DMS79 treated with DMSO at 0.1 percent for 48 hours (cell line): ENCODE results near the gene ARHGAP26.

Source experiments
- DNase-seq: peaks from one replicate; lab custom pipeline; 2025; lab: John Stamatoyannopoulos, UW

ARHGAP26 gene

DNA sequence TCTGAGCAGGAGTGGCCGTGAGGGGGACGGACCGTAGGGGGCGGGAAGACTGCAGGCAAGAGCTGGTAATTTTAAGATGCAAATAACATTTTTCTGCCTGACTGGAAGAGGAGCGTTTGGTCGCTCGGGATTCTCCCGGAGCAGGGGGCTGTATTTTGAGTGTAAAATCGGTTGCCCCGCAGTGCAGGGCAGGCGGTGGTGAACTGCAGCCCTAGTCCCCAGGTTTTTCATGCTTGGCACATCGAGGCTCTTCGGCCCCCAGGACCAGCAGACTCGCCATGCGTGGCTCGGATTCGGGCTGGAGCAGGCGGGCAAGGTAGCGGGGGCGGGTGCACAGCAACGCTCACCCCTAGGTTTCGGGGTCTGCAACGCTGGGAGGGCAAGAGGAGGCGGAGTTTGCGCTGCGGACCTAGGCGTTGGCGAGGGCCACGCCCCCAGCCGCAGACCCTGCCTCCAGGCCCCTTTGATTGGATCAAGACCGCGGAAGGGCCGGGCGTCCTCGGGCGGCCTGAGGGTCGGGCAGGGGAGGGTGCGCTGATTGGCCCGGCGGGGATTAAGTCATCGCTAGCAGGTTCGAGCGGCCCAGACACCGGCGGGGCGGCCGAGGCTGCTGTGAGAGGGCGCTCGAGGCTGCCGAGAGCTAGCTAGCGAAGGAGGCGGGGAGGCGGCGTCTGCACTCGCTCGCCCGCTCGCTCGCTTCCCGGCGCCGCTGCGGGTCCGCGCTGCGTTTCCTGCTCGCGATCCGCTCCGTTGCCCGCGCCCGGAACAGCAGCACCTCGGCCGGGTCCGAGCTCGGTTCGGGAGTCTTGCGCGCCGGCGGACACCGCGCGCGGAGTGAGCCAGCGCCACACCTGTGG, at the start of gene ARHGAP26:
ARHGAP26 (plus strand) TSS at position 585 of the 857 bp plus-strand sequence. CDS start 385 bp downstream, outside the sequence.
- peak; percentile 73 for DNase-seq

DNA sequence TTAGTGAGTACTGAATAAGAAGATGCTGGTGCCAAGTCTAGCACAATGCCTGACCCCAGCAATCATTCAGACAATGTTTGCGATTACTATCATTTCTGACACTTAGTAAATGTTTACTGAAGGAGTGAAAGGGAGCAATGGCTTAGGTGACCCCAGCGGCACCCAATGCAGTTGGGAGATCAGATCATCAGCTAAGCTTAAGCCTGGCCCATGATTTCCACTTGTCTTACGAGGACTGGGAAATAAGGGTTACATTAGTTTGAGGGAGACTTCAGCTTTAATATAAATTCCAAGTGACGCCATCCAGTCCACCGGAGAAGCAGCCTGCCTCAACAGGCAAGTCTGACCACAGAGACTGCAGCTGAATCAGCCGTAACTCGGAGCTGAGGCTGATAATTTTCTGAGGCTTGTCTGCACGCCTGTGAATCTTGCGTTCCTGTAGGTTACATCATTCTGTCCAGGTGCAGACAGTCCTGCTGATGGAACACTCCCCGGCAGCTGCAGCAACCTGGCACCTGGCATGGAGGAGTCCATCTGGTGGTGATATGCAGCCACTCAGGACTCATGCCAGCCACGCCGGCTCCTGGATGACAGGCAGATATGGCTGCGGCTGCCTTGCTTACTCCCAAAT, 49.4 kb upstream of the ARHGAP26 start:
- DNase-seq, result peak; percentile 53

DNA sequence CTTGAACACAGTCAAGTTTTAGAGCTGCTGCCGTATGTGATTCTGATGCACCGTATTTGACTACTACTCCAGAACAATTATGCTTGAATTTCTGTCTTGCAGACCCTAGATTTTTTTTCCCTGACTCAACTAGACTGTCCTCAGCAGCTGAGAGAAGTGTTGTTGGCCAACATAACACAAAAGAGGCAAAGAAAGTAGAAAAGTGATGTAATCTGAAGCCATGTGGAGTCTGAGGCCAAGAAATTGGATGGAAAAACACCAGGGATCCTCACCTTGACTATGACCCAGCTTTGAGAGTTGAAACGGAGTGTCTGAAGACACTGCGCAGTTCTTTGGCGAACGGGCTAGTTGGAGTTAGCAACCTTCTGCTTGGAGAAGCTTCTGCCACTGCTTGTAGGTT, 48.0 kb upstream of the ARHGAP26 start:
- DNase-seq, result no peak

DNA sequence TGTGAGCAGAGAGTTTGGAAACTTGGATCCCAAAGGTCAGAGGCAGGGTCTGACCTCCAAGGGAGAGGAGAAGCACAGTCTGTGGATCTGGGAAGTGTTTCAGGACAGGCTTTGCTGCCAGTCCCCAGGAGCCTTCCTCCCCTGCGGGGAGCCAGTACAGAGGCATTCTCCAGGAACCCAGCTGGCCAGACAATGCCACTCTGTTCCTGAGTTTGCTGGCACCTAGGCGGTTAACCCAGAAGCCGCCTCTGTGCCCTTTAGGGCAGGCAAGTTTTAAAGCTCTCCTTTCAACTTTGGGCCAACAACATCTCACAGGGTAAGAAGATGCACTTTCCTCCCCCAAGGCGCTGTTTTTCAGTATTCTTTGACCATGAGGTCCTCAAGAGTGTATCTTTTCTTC, 47.3 kb upstream of the ARHGAP26 start:
- no peak for DNase-seq

GRCh38 chr5:142724821-142725220, 45.4 kb upstream of the ARHGAP26 start:
- no peak for DNase-seq

DNA sequence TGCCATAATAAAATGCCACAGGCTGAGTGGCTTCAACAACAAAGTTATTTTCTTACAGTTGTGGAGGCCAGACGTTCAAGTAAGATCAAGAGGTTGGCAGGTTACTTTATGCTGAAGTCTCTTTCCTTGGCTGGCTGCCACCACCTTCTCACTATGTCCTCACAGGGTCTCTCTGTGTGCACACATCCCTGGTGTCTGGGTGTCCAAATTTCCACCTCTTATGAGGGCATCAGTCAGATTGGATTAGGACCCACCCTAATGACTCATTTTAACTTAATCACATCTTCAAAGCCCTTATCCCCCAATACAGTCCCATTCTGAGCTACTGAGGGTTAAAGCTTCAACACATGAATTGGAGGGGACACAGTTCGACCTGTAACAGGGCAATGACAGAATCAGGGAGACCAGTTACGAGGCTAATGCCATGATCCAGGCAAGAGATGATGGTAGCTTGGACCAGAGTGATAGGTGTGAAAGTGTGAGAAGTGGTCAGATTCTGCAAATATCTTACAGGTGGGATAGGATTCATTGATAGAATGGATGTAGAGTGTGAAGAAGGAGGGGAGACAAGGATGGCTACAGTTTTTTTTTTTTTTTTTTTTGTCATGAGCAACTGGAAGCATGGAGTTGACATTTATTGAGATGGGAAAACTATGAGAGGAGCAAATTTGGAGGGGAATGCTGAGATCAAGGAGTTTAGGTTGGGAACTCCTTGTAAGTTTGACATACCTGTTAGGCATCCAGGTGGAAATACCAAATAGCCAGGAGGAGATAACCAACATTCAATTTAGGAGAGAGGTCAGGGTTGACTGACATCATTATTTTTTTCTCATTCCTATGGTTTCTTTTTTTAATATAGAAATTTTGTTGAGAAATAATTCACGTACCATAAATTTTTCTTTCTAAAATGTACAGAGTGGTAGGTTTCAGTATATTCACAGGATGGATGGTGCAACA, 44.7 kb upstream of the ARHGAP26 start:
- no peak for DNase-seq

DNA sequence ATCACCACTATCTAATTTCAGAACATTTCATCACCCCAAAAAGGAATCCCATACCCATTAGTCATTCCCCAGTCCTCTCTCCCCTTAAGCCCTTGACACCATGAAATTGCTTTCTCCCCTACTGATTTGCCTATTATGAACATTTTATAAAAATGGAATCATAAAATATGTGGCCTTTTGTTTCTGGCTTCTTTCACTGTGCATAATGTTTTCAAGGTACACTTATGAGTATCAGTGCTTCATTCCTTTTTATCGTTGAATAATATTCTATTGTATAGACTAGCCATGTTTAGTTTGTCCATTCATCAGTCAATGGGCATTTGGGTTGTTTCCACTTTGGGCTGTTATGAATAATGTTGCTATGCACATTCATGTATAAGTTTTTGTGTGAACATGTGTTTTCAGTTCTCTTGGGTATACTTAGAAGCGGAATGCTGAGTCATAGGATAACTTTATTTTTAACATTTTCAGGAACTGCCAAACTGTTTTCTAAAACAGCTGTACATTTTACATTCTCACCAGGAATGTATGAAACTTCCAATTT, 43.9 kb upstream of the ARHGAP26 start:
- no peak for DNase-seq

- DNase-seq, result no peak
These were observed 42.5 kb upstream of the ARHGAP26 start for GRCh38 chr5:142727735-142728047.

DNA sequence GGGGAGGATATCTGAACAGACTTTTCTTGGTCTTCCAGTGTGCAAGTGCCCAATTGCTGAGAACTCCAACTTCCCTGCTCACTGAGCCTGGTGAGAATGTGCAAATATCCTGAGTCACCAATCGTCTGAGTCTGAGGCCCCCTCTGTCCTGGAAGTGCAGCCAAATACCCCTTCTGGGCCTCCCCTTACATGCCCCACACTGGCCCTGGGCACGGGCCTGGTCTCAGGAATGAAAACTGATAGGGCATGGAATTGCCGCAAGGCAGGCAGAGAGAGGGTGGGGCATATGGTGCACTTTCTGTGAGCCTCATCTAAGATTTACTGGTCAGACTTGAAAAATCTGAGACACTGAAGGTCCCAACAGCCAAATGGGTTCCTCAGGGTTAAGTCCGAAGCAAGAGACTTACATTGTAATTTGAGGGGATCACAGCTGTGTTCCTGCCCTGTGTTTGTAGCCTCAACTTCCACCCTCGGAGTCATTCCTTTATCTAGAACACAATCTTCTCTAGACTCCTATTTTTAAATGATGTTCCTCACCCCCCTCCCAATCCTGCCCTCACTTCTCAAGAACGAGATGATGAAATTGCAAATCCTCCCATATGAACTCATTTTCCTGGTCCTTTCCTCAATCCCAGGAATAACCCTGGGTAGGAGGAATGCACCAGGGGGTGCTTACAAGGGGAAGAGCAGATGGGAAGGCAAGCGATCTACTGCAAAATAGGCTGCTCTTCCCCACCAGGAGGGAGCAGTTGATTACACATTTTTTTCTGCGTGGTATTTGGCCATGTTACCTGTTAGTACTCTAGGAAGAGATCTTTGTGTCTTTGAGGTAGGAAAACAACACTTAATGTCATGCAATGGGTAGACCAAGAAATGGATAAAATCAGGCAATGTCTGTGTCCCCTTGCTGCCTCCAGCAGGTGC, 34.6 kb upstream of the ARHGAP26 start:
- DNase-seq, result no peak

DNA sequence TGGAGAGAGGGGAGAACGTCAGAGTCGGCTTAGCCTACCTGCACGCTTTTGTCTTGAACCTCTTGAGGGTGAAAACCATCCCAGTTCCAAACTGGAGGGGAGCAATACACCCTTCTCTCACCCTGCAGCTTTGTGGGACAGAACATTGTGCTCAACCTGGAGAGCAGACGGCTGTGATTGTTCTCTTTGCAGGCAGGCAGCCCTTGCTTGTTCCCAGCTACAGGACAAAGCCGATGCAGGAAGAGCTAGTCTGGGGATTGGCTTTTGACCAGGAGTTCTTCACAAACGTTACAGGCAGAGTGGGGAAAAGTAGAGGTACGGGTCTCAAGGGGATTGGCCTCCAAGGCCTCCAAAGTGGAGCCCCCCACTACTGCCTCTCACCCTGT, 33.9 kb upstream of the ARHGAP26 start:
- no peak for DNase-seq

GRCh38 chr5:142737179-142737578, 33.0 kb upstream of the ARHGAP26 start:
- DNase-seq, result no peak

DNA sequence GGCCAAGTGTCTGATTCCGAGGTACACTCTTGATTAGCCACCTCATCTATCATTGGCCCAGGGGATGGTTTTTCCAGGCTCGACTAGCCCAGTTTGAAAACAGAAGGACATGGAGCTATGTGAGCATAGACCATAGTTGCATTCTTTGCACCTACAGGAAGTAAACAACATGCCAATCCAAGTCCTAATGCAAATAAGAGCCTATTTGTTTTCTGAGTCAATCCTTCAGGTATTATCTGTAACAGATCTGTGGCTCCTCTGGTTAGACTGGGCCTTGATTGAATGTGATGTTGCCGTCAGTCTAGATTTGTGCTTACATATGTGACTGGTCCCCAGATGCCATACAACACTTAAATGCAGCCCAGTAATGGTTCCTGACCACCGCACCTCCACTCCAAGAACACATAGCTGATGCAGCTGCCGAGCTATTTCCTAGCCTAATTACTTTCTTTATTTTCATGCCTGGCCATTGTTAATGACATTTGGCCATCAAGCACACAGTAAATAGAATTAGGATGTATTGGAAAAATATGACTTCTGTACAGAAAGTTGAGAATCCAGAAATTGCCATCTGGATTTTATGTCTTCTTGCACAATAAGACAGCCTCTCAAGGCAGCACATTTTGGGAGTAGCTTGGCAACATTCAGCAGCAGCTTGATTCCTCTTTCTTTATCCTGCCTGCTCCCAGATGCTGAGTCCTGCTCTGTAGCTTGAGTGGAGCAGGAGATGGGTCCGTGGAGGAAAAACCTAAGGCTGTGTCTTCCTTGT, 29.5 kb upstream of the ARHGAP26 start:
- DNase-seq, result no peak

GRCh38 chr5:142743592-142744441, 26.4 kb upstream of the ARHGAP26 start:
- DNase-seq, result no peak

DNA sequence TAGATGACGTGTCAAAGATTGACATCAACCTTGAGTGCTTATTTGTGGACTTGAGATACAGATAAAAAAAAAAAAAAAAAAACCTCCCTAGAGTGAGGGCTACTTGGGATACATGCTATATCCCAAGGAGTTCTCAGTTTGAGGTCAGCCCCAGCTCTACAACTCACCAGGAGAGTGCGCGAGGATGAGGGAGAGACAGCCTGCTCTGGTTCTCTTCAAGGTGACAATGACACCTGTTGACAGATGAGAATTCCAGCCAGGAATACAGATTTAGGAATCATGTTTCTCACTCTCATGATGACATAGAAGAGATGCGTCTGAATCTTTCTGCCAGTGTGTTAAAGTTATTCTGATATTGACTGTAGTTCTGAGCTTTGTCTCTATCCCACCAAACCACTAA, 24.9 kb upstream of the ARHGAP26 start:
- no peak for DNase-seq

GRCh38 chr5:142746532-142747433, 23.4 kb upstream of the ARHGAP26 start:
- no peak for DNase-seq

DNA sequence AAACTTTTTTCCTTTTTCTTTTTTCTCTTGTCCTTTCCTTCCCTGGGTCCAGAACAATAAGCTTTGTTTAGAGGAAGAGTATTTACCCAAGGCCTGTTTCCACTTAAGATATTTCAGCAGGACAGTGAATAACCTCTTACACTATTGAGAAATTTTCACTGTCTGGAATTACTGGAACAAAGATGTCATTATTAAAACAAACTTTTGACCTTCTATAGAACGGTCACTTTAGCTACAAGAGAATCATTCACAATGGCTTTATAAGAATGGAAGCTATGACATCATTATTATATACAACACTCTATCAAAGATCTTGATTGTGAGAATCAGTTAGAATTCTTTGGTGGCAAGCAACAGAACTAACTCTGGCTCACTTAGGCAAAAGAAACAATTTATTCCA, 22.0 kb upstream of the ARHGAP26 start:
- no peak for DNase-seq

DNA sequence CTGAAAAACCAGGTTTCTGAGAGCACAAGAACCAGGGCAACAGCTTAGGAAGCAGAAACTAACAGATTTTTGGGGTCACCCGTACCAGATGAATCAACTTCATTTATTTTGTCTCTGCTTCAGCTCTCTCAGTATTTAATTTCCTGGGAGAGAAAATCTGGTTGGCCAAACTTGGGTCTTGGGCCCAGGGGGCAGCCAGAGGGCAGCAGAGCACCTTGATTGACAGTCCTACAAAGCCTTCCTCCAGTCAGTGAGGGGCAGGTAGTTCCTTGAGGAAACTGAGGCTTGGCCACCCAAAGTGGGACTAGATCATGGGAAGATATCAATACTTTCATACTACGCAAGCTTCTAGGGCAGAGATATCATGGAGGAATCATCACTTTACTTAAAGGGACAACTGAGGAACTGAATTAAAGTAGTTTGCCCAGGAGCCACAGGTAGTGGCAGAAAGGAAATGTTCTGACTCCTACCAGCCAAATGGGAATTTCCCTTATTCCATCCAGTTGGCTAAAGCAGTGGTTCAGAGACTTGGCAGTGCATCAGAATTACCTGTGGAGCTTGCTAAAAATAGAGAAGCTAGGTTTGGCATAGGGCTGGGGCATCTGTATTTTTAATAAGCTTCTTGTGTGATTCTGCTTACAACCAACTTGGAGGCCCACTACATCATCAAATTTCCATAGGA, 21.5 kb upstream of the ARHGAP26 start:
- DNase-seq, result no peak

GRCh38 chr5:142749321-142749720, 20.9 kb upstream of the ARHGAP26 start:
- no peak for DNase-seq
